Stimulated activated CD8-positive, alpha-beta memory T cell treated with anti-CD3 and anti-CD28 coated beads, Interleukin-7, amount 100 ng/mL, for 4 hours (primary cell): Measurements from ENCODE around the gene NRG3.

Experiments
- DNase-seq, 2 donors: peaks; one replicate each; pipeline ENCODE4 v3.0.0-alpha.2; 2020; ENCODE audit warnings: low read depth in 2 of 2

Gene NRG3

DNA sequence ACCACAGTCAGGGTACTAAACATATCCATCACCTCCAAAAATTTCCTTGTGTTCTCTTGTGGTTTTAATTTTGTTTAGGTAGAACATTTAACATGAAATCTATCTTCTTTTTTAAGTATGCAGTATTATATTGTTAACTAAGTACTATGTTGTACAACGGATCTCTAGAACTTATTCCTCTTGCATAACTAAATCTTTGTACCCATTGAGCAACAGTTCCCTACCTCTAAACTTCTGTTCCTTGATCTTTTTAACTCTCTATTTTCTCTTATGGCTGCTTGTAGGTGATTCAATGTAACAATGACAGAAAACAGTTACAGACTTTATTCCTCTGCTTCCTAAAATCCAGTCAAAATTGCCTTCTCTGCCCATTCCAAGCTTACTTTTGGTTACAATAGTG is 9.9 kb downstream of the NRG3 start:
- DNase-seq: no peak

- DNase-seq: no peak
These were observed 10.5 kb downstream of the NRG3 start for GRCh38 chr10:81885491-81885890.

GRCh38 chr10:81886939-81887338 is 11.9 kb downstream of the NRG3 start:
- DNase-seq: no peak

DNA sequence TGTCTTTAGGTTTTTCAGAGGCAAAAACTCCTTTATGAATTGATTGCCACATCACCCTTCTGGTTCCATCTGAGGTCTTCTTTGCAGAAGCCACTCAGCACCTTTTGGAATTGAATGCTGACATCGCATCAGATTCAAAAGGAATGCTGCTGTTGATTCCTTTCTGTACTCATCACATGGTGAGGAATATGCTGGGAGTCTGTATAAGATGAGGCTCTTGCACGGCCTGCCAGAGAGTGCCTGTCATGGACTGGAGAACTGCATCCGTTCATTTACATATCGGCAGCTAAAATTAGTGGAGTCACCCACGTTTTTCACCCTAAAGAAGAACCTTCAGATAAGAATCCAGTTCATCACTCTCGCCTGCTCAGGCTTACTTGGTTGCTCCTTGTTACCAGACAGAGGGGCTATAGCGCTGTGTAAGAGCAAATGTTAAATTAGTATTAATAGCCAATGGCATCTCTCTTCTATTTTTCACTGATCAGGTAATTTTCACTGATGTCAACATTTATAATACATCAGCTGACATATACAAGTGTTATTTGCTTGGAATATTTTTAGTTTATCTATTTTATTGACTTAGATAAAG is 14.3 kb downstream of the NRG3 start:
- DNase-seq: no peak

DNA sequence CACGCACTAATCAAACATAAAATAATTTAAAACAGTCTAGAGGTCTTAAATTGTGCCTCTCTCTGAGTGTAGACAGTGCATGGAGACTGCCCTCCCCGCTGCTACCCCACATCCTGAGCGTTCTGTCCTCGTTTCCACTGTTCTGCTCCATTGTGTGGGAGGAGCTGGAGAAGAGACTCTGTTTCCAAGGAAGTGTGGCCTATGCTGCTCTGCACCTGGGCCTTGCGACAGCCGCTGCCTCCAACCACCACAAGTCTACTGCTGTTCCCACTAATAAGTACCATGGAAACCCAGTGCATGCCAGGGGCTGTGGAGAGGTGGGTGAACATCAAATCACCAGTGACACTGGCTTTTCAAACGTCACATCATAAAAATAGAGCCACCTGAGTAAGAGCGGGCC is 19.6 kb downstream of the NRG3 start:
- no peak for DNase-seq

DNA sequence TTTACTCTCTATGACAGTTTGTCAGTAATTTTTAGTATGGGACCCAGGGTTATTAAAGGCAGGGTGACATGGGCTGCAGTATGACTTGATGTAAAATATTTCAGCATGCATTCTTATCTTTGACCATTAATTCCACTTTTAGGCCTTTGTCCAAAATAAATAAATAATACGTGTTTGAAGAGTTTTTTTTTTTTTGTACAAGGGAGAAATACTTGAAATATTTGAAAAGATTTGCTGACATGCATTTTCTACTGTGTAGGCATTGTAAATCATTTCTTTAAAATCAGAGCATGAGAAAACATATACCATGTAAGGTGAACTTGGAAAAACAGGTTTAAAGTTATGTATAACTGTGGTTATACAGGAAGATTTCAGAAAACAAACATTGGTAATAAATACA is 23.5 kb downstream of the NRG3 start:
- DNase-seq: no peak

DNA sequence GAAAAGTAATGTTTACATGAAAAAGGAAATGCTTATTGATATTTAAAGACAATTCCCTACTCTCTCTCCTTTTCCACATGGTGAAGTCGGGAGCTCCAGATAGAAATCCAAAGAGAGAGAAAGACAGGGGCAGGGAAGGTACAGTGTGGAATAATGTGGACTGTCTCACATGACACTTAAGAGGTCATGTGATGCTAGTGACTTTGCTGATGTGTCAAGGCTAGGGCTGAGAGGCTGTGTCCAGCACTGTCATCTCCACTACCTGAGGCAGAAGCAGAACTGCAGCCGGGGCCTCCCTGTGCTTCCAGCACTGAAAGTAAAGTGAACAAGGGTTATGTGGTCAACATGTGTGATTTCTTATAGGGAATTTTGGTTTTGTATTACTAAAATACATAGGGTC is 26.0 kb downstream of the NRG3 start:
- no peak for DNase-seq

GRCh38 chr10:81903472-81903871 is 28.5 kb downstream of the NRG3 start:
- DNase-seq: no peak

- no peak for DNase-seq
These were observed 30.2 kb downstream of the NRG3 start for GRCh38 chr10:81905161-81905560.

GRCh38 chr10:81909453-81909852 is 34.5 kb downstream of the NRG3 start:
- DNase-seq: no peak

DNA sequence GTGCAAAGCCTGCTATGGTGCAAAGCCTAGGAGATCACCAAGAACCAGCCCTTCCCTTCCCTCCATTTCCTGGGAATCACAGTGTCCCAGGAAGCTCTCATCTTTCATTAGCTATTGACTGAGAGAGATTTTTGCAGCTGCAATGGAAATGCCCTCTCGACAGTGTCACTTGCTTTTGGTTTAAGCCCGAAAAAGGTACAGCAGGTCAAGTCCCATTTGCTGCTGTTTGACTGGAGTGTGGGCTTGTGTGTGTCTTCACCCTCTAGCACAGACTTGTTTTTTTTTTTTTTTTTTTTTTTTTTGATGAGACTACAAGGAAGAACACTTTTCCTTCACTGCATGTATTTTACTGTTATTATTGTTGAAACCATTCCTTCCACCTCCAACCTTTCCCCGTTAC is 36.3 kb downstream of the NRG3 start:
- DNase-seq: no peak

DNA sequence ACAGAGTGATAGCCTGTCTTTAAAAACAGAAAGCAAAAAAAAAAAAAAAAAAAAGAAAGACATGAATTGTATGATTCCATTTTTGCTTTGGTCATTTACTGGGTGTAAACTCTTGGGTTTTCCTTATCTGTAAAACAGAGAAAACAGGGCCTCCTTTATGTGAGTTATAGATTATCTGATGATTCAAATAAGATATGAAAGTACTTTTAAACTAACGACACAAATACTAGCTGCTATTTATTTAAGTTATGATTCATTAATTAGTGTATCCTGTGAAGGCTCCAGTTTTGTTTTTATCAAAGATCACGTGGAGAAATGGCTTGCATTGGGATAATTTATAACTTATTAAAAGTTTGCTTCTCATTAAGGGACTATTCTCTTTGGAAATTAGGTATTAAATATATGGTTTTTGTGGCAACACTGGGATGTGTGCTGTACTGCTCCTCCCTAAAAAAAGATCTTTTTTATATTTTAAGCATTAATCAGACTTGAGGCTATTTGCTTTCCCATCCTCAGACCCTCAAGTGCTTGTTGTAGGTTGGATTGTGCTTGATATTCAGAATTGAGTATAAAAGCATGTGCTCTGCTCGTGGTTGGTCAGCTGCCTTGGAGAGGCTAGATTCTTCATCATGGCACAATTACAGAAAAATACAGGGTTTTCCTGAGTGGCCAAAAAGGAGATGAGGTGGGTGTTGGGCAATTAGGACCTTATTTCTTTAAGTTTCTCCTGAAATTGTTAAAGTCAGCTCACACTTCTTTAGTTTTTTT is 39.9 kb downstream of the NRG3 start:
- no peak for DNase-seq

DNA sequence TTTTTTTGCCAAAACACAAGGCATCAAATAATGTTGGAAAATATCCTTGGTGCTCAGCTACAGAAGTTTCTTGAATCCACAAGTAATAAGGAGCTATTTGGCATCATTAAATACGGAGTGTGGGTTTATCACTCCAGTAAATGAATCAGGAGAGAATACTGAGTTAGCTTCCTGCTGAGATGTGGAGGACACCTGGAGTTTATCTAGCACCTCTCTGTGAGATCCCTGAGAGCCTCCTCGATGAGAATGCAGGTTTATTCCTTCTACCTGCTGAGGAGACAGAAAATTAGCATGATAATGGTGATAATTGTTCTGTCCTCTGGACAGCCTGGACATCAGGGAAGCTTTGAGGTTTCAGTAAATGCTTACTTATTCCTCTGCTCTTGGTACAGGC is 40.5 kb downstream of the NRG3 start:
- no peak for DNase-seq

DNA sequence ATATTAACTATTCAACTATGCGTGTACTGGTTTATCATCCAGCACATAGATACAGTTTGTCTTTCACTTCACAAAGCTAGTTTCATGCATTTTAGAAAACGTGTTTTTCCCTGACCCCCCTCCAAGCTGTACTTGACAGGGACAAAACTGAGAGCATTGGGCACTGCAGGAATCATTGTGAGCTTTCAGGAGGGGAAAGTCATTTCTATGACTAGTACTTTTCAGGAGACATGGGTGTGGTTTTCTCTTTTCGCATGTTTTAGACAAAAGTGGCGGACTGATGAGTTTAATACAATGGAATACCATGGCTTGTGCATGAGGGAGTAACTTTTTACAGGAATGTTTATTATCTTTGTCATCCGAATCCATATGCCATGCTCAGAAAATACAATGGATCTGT is 42.7 kb downstream of the NRG3 start:
- no peak for DNase-seq

DNA sequence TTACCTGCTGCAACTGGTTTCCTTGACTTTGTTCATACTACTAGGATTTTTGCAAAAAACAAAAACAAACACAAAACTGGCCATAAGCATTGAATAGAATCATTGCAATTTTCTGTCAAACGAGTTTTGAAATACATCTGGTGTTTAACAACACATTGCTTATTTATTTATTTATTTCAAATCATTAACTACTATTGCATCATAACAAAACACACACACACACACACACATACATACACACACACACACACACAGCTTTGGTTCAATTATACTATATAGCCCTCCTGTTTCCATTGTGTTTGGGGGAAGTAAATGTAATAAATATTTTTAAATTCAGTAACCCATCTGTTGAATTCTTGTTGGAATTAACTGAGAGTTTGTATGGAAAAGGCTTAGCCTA is 43.8 kb downstream of the NRG3 start:
- no peak for DNase-seq

DNA sequence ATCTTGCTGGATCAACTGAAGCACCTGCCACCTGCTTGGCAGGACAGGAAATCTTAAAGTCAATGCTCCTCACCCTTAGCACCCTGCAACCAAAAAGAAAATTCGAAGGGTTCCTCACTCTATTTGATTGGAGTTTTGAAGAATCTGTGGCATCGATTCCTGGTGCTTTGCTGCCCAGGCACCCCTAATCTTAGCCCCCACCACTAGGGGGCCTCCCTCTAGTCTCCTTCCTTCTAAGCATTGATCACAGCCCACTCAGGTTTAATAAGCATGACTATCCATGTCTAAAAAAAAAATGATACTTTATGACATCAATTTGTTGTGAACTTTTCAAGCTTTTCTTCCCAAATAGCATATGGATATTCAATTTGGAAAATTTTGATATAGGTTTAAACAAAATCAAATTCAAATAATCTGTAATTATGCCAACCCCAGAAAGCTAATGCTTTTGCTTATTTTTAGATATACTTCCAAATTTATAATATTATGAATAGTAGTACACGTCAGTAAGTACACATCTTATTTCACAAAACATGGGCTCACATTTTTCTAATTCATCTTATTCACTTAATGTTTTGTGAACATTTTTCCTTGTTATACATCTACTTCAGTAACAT is 45.3 kb downstream of the NRG3 start:
- DNase-seq: no peak

DNA sequence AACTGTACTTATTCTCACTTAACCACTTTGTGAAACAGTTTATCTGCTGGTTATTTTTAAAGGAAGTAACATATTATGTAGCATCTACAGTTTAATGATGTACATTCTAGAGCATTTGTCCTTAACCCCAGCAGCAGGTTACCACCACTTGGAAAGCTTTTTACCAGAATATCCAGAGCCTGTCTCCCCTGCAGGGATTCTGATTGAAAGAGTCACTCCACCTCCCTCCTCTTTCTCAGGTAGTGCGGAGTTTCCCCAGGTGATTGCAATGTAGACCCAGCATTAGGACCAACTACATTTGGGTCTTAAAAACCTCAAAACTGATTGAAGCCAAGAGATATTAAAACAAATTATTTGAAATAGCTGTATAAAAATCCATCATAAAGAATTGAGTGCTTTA is 53.1 kb downstream of the NRG3 start:
- DNase-seq: no peak

DNA sequence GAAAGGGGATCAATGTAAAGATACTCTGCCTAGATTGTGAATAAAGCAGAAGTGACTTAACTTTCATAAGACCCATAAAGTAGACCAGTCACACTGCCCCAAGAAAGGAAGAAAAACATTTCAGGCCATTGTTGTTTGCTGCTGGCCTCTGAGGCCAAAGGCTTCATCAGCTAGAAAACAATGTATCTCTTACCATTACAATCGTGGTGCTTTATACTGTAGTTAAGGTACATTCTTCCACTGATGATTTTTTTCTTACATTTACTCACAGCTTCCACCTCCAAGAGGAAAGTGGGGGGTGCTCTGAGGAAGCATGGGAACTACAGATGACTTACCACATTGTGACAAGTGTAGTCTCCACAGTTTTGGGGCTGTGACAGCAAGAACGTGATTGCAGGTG is 68.6 kb downstream of the NRG3 start:
- no peak for DNase-seq

- no peak for DNase-seq
These were observed 69.6 kb downstream of the NRG3 start for GRCh38 chr10:81944609-81945008.

- no peak for DNase-seq
These were observed 74.3 kb downstream of the NRG3 start for GRCh38 chr10:81949283-81949682.

GRCh38 chr10:81950358-81950757 is 75.4 kb downstream of the NRG3 start:
- no peak for DNase-seq

DNA sequence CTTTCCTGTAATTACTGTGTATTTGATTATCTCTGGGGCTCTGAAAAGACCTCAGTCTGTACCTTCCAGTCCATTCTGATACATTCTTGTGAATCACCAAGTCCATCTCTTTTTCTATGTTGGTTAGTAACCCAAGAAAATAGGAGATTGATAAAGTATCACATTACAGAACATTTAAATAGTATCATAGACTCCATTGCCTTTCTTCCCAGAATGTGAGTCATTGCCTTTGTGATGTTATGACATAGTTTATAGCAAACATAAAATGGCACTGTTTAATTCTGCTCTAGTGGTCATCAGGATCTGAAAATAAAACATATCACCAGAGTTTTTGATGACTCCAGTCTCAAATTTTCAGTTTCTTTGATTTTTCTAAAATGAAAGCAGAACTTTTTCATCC is 78.4 kb downstream of the NRG3 start:
- DNase-seq: no peak

DNA sequence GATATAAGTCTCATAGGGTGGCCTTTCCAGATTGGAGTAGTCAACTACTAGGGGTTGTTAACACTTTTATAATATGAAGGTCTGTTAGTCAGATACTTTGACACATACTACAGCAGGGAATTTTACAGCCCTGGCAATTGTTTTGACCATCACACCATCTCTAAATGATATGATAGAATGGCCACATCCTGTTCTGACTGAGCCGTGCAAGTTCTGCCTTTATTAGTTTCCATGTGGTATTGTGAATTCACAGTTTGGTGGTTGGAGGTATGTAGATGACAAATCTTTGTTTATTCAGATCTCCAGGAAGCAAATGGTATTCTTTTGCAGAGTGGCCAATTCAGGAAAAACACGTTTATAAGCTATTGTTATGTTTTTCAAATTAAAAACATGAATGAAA is 83.0 kb downstream of the NRG3 start:
- DNase-seq: no peak
